Urinary bladder (tissue), 4 donors: ENCODE results near the gene DAD1. TPM values are rescaled to one million over a fixed set of nuclear protein-coding genes. Genes with fewer than 3 reads are reported as not detected.

ENCODE experiments used
- DNase-seq: peaks from one replicate; pipeline ENCODE4 v3.0.0-alpha.2; 2015; ENCODE audit errors: extremely low spot score
- H3K27ac ChIP-seq: one replicate; pipeline ENCODE4 v1.5.1; 2013; ENCODE audit warnings: low read depth, mild to moderate bottlenecking, moderate library complexity
- H3K36me3 ChIP-seq: one replicate; pipeline ENCODE4 v1.6.1; 2013; ENCODE audit warnings: mild to moderate bottlenecking, moderate library complexity; ENCODE audit not compliant: insufficient read depth
- H3K4me1 ChIP-seq: one replicate; pipeline ENCODE4 v1.6.1; 2013; ENCODE audit warnings: mild to moderate bottlenecking, moderate library complexity; ENCODE audit not compliant: insufficient read depth
- H3K4me3 ChIP-seq: one replicate; pipeline ENCODE4 v1.5.1; 2013; ENCODE audit warnings: low read depth, low read length
- WGBS: extraction: QIAGEN DNeasy Blood & Tissue Kit; methylation state at CpG from one replicate; pipeline ENCODE4 v1.1.7; 2013; 5-methylcytosine and 5-hydroxymethylcytosine counted together
- polyA plus RNA-seq: library from polyadenylated mRNA; stranded (reverse); fragments of 200-250 nt; gene quantifications from one replicate; pipeline ENCODE4 v1.2.3, GENCODE V29; 2013
- total RNA-seq: library from RNA; depleted of rRNA; stranded (reverse); fragments of >200 nt; gene quantifications from one replicate; pipeline ENCODE4 v1.2.3, GENCODE V29; 2014
- donor health status: healthy with polysubstance abuse.
- donor health status: healthy.

DAD1 gene
- total and polyA plus RNA-seq, 2 donors = 214 to 222 TPM

DNA sequence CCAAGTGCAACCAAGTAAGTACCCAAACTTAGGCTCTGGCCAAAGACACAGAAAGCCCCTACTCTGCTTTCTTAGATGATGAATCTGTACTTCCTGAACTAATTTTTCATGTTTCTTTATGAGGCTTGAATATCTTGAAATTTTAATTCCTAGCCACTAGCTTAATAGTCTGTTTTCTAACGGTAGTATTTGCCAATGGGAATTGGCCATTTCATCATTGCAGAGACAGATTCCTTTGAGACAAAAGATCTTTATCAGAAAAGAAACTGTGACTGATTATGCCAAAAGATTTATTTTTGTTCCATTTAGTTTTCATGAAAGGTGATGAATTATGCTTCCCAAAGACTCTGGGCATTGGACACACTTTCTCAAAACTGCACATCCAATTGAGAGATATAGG lies 48.7 kb downstream of the DAD1 start:
- Histone ChIP-seq H3K4me1 (no peaks in the 10 kb centered on the region), H3K27ac (no peak overlapping the region), H3K36me3 (no peaks in the 10 kb centered on the region), H3K4me3 (no peak overlapping the region)
- WGBS = 38% methylated on average over 1 of the region's 1 CpG
- no peak for DNase-seq

GRCh38 chr14:22539831-22540230 lies 49.2 kb downstream of the DAD1 start:
- Histone ChIP-seq H3K4me1 (no peaks in the 10 kb centered on the region), H3K36me3 (no peaks in the 10 kb centered on the region), H3K4me3 (no peak overlapping the region), H3K27ac (no peak overlapping the region)
- DNase-seq = no peak
- 76% methylated on average over 3 of the region's 3 CpGs for WGBS

GRCh38 chr14:22538671-22539228 lies 50.3 kb downstream of the DAD1 start:
- Histone ChIP-seq H3K36me3 (no peaks in the 10 kb centered on the region), H3K4me1 (no peaks in the 10 kb centered on the region), H3K4me3 (no peak overlapping the region), H3K27ac (no peak overlapping the region)
- no peak for DNase-seq
- WGBS = 80% methylated on average over 5 of the region's 5 CpGs

DNA sequence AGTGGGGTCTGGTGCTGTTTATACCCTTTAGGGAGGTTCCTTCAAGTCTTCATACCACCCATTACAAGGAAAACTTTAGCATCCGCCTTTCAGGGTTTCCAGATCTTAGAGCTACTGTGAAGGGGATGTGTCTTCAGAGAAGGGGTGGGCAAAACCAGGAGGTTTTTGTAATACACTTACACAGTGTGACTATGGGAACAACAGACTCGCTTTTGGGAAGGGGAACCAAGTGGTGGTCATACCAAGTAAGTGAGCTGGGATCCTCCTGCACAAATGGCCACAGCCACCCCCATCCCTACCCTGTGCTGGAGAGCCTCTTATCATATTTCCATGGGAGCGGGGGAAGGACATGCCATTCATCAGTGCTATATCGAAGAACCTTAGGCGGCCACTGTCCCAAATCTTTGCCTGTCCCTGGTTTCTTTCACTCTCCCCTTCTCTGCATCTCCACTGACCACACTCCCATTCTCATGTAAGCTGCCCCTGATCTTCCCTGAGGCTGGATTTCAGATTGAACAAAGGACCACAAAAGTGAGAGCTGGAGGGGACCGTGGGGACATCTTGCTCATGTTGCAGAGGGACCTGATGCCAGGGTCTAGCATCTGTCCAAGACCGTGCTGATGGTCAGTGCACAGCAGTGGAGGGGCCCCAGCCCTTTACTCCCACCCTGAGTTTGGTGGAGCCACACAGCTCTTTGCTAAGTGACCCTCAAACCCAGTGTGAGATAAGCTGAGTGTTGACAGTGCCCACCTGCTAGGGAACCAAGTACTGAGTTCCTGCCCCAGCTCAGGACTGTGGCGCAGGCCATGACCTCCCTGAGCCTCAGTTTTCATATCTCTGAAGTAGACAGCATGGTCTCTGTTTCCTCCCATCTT lies 51.4 kb downstream of the DAD1 start:
- no peak for DNase-seq
- WGBS = 93% methylated on average over 8 of the region's 8 CpGs
- H3K4me3 ChIP-seq = no peak overlapping the region
- no peaks in the 10 kb centered on the region for H3K4me1 ChIP-seq
- peak overlapping the region; percentile 46 for H3K27ac ChIP-seq
- H3K36me3 ChIP-seq = no peaks in the 10 kb centered on the region

GRCh38 chr14:22536853-22537338 lies 52.1 kb downstream of the DAD1 start:
- WGBS = 27% methylated on average over 6 of the region's 6 CpGs
- Histone ChIP-seq H3K4me3 (no peak overlapping the region), H3K36me3 (no peaks in the 10 kb centered on the region), H3K4me1 (no peaks in the 10 kb centered on the region), H3K27ac (peak overlapping the region; percentile 46)
- DNase-seq = no peak

DNA sequence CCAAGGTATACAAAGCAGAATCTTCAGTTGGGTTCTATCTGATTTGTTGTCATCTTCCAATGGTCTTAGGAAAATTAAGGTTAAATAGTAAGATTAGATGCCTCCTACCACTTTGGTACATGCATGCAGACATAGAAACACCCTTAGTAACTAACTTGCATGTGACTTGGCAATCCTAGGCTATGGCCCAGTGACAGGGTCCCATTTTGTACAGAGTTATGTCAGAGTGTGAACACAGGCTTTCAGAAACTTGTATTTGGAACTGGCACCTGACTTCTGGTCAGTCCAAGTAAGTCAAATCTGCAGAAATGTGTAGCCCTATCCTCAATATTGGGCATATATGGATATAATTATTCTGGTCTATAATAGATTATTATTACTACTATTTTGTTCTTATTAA lies 53.1 kb downstream of the DAD1 start:
- no peak overlapping the region for H3K27ac ChIP-seq
- H3K36me3 ChIP-seq = no peaks in the 10 kb centered on the region
- DNase-seq = no peak
- no peaks in the 10 kb centered on the region for H3K4me1 ChIP-seq
- H3K4me3 ChIP-seq = no peak overlapping the region

- Histone ChIP-seq H3K36me3 (no peaks in the 10 kb centered on the region), H3K4me3 (no peak overlapping the region), H3K27ac (no peak overlapping the region), H3K4me1 (no peaks in the 10 kb centered on the region)
- WGBS = 100% methylated on average over 1 of the region's 1 CpG
- DNase-seq = no peak
These were observed 53.9 kb downstream of the DAD1 start for GRCh38 chr14:22535126-22535525.

GRCh38 chr14:22534547-22534946 lies 54.5 kb downstream of the DAD1 start:
- 97% methylated on average over 5 of the region's 5 CpGs for WGBS

GRCh38 chr14:22533739-22534359 lies 55.2 kb downstream of the DAD1 start:
- WGBS = 94% methylated on average over 8 of the region's 8 CpGs
- Histone ChIP-seq H3K36me3 (no peaks in the 10 kb centered on the region), H3K4me1 (no peaks in the 10 kb centered on the region), H3K4me3 (no peak overlapping the region), H3K27ac (no peak overlapping the region)
- no peak for DNase-seq

More at GRCh38 chr14:22534547-22534946, 54.5 kb downstream of the DAD1 start:
- H3K27ac ChIP-seq = no peak overlapping the region
- DNase-seq = no peak
- H3K4me3 ChIP-seq = no peak overlapping the region
- H3K4me1 ChIP-seq = no peaks in the 10 kb centered on the region
- H3K36me3 ChIP-seq = no peaks in the 10 kb centered on the region

DNA sequence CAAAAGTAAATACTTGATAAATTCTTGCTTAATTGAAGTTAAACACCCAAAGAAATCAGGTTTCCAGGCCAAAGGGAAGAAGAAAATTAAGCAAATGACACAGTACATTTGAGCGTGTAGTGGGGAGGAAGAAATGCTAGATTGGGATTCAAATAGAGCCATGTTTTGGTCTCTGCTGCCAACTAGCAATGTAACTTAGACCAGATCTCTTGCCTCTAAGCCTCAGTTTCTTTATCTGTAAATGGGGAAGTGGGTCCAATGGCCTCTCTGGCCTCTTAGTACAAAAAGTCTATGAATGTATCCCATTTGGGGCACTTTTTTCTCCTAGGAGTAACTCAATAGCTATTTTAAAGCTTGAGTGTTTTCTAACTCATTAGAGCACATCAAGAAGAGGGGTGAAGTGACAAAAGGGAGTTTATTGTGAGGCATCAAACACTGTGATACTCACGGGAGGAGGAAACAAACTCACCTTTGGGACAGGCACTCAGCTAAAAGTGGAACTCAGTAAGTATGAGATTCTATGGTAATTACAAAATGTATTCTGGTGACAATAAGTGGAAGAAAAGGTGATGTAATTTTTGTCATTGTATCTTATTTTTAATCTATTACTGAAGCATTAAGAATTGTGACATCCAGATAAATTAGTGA lies 55.8 kb downstream of the DAD1 start:
- Histone ChIP-seq H3K36me3 (no peaks in the 10 kb centered on the region), H3K4me3 (no peak overlapping the region), H3K4me1 (no peaks in the 10 kb centered on the region), H3K27ac (no peak overlapping the region)
- DNase-seq = no peak
- 93% methylated on average over 2 of the region's 2 CpGs for WGBS

DNA sequence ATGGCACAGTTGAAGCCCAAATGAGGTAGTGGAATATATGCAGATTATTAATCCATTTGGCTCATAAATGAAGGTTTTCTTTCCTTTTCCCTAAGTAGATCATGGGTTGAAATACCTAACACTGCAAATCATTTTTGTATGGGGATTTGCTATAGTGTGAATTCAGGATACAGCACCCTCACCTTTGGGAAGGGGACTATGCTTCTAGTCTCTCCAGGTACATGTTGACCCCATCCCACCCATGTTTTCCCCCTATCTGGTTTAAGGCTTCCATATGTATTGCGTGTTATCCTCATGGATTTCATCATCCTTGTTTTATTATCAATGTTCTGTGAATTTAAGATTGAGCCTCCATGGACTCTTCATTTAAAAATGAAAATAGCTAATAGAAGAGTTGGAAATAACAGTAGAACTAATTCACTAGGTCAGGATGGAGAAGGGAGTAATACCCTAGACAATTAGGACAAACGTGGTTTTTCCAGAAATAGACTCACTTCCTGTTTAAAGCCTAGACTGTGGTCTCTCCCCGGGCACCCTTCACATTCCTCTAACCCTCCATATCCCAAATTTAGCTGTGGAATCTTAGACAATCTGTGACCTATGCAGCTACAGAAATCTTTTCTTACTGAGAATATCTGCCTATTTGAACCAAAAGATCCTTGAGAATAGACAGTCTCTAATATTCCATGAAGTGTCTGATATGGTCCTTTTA lies 56.5 kb downstream of the DAD1 start:
- Histone ChIP-seq H3K27ac (no peak overlapping the region), H3K36me3 (no peaks in the 10 kb centered on the region), H3K4me1 (no peaks in the 10 kb centered on the region), H3K4me3 (no peak overlapping the region)
- WGBS = 57% methylated on average over 3 of the region's 3 CpGs
- DNase-seq = no peak

DNA sequence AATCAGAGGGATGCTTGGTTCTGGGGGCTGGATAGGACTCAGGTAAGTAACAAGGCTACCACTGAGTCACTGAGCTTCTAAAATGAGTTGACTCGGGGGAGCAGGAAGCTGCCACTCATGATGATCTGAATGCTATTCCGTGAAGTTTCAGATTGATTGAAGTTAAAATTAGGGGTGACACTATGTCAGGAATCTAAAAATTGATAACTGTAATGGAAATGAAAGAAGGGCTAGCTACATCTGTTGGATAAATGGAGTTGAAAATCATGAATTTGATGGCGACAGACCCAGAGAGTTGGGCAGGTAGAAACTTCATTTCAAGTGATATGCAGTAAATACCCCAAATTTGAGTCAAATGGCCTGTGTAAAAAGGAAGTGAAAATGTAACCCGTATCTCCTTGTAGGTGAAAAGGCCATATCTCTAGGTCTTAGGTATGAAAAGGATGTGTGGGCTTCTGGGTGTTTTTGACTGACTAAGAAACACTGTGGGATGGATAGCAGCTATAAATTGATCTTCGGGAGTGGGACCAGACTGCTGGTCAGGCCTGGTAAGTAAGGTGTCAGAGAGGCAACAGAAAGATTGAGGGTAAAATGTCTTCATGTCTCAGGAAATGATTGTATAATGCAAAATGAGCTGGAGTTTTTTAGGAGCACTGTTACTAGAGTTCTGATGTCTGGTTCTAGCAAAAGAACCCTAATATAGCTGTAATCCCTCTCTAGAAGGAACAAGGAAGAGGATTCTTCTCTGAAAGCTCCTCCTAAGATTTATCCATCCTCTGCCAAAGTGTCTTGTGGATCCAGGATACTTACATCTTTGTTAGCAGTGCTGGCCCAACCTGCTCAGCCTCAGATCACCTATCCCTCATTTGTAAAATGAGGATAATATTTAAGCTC lies 57.3 kb downstream of the DAD1 start:
- no peak overlapping the region for H3K4me3 ChIP-seq
- DNase-seq = no peak
- H3K4me1 ChIP-seq = no peaks in the 10 kb centered on the region
- H3K36me3 ChIP-seq = no peaks in the 10 kb centered on the region
- WGBS = 95% methylated on average over 5 of the region's 5 CpGs
- no peak overlapping the region for H3K27ac ChIP-seq
